AG08395 (cell line): ENCODE results near the gene AMDHD2.
"Not testable (repeated sequence)": the region's sequence is repeated elsewhere in the genome, so short reads cannot be mapped to it uniquely, and the experiment has no call there.

Source experiments
- DNase-seq: peaks from one replicate; pipeline ENCODE4 v3.0.0; 2012; ENCODE audit warnings: mixed read lengths, low spot score

AMDHD2 gene

GRCh38 chr16:2517954-2518605 lies 2.1 kb upstream of the AMDHD2 start:
- no peak for DNase-seq

GRCh38 chr16:2518823-2519710 lies 1.1 kb upstream of the AMDHD2 start:
- DNase-seq: no peak

DNA sequence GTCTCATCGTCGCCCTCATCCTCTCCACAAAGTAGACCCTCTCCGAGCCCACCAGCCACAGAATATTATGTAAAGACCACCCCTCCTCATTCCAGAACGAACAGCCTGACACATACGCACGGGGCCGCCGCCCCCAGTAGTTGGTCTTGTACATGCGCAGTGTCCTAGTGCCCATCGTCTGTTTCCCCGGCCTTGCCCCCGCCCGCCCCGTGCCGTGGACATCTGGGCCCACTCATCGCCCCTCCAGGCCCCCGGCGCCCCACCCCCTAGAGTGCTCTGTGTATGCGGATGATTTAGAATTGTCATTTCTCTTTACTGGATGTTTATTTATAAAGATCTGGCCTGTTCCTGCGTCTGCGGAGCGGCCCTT lies 475 bp upstream of the AMDHD2 start:
- DNase-seq: no peak

DNA sequence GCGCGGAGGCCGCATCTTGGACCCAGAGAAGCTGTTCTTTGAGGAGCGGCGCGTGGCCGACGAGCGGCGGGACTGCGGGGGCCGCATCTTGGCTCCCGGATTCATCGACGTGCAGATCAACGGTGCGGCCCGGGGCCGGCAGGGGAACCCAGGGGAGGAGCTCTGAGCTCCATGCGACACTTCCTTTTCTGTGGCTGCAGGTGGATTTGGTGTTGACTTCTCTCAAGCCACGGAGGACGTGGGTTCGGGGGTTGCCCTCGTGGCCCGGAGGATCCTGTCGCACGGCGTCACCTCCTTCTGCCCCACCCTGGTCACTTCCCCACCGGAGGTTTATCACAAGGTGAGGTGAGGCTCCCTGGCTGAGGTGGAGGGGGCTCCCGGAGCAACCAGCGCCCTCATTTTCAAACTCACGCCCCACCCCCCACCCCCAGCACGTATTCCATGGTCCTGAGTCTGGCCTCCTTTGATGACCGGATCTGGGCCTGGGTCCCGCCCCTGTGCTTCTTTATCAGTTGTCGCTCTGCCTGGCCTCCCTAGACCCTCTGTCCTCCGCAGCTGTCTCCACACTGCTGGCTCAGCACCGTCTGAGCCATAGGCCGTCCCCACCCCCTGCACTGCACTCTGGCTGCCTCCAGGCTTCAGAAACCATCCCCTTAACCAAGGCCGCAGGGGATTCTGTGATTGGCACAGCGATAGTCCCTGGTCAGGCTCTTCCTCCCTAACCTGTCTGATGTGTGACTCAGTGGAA lies 787 bp downstream of the AMDHD2 start:
- no peak for DNase-seq

DNA sequence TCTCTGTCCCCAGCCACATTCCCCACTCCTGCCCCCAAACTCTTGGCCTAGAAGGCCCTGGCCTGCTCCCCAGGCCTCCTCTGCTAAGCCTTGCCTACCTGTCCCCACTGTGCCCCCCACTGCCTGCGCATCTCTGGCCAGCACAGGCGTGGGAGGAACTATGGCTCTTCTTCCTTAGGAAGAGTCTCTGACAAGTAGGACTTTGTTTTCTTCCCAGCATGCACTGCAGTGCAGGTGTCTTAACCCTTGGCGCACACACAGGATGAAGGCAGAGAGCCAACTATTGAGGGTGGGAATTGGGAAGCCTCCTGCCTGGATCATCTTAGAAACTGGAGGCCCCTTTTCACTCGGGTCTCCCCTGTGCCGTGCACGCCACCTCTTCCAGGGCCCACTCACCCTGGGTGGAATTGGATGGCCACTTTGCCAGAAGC lies 3.6 kb downstream of the AMDHD2 start:
- no peak for DNase-seq

DNA sequence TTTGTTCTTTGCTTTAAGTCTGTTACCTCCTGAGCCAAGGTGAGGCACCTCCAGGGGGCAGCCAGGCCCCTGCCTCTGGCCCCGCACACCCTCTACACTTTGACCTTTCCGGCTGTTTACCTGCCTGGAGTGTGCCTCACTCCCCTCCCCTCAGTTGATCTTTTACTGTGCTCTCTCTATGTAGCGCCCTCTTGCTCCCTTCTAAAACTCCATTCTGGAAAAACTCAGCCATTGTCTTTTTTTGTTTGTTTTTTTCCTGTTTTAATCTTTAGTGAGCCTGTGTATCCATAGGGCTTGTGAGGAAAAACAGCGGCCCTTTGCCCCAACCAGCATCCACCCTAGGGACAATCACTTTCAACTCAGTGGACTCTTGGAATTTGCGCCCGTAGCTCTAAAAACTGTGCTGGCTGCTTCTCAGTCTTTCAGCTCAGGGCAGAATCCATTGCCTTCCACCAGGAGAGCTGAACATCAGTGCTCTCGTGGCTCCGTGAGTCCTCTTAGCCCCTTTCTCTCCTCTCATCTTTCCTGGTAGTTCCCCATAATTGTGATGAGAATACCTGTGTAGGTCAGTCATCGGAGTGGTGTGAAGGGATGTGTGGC lies 4.3 kb downstream of the AMDHD2 start:
- DNase-seq: no peak

DNA sequence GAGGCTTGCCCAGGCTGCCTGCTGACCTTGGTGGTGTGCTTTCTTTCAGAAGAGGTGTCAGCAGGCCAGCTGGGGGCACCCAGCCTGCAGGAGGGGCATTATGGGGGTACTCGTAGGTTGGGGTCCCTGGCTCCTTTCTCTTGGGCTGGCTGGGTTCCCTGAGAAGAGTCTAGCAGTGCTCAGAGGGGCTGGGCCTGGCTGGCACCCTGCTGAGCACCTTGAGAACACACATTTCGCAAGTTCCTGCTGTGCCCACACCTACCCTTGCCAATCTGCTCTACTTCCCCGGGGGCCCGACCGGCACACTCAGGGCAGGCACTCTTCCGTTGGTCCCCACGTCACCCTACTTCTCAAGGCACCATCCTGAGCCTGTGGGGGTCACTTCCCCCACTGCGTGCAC lies 6.0 kb downstream of the AMDHD2 start:
- no peak for DNase-seq

GRCh38 chr16:2527071-2527783 lies 7.1 kb downstream of the AMDHD2 start:
- no peak for DNase-seq

DNA sequence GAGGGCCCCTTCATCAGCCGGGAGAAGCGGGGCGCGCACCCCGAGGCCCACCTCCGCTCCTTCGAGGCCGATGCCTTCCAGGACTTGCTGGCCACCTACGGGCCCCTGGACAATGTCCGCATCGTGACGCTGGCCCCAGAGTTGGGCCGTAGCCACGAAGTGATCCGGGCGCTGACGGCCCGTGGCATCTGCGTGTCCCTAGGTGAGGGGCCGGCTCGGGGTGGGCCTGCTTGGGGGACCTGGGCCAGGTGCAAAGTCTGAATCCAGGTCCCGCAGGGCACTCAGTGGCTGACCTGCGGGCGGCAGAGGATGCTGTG lies 7.6 kb downstream of the AMDHD2 start:
- no peak for DNase-seq

GRCh38 chr16:2528161-2529060 lies 8.2 kb downstream of the AMDHD2 start:
- DNase-seq: no peak

- no peak for DNase-seq
Observed at GRCh38 chr16:2529061-2529931, 9.1 kb downstream of the AMDHD2 start.

GRCh38 chr16:2529961-2530628 lies 9.9 kb downstream of the AMDHD2 start:
- DNase-seq: no peak

DNA sequence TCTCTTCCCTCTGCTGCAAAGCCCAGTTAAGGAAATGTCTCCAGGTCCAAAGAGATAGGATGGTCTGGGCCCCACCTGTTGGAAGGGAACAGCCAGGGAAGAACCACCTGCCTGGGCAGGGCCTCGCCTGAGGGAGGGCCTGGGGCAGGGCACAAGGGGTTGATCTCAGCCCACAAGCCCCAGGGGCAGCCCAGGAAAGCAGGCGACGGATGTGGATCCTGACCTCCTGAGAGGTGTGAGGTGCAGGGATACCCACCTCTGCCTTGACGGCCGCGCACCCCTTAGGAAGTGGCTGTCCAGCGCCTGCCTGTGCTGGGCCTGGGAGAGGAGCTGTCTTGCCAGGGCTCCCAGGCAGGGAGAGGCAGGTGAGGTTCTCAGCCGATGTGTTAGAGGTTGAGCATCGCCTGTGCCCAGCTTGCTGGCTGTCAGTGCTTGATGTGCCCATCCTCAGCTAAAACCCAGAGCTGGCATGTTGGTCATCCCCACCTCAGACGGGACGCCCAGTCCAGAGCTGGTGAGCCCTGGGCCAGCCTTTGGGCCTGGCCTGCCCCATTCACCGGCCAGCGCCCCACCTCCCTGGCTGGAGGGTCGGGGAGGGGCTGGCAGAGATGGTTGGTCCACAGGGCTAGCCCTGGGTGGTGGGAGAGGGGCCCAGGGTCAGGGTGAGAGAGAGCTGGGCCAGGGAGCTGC lies 10.6 kb downstream of the AMDHD2 start:
- no peak for DNase-seq

- no peak for DNase-seq
Observed at GRCh38 chr16:2531371-2531695, 11.2 kb downstream of the AMDHD2 start, which contains the start of gene CEMP1. Gene CEMP1, minus strand, starts transcription at chr16:2531408. Its CDS starts 335 bp downstream, at chr16:2531073.

GRCh38 chr16:2531696-2532493 lies 11.7 kb downstream of the AMDHD2 start:
- DNase-seq: peak; percentile 98

DNA sequence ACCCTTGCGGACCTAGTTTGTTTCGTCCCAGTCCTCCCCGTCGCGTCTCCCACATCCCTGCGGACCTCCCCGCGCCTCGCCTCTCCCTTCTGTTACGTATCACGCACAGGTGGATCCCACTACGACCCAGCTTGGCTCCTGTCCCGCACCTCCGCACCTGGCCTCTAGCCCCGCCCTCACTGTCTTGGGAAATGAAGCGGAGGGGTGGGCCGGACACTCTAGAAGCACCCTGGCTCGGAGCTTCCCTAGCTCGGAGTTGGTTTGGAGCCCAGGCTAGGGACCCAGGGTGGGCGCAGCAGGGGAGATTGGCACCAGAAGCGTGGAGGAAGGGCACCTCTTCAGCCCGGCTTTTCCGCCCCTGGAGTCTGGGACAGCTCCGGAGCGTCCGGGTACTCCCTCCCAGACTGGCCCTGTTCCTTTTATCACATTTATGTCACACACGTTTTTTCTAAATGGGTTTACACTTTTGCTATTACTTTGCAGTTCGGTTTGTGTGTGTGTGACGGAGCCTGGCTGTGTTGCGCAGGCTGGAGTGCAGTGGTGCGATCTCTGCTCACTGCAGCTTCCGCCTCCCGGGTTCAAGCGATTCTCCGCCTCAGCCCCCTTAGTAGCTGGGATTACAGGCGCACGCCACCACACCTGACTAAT lies 12.4 kb downstream of the AMDHD2 start:
- DNase-seq: no peak

GRCh38 chr16:2533142-2533755 lies 13.1 kb downstream of the AMDHD2 start:
- not testable (repeated sequence) for DNase-seq
